Measurements from ENCODE around the gene GALNT4.

Gene GALNT4

DNA sequence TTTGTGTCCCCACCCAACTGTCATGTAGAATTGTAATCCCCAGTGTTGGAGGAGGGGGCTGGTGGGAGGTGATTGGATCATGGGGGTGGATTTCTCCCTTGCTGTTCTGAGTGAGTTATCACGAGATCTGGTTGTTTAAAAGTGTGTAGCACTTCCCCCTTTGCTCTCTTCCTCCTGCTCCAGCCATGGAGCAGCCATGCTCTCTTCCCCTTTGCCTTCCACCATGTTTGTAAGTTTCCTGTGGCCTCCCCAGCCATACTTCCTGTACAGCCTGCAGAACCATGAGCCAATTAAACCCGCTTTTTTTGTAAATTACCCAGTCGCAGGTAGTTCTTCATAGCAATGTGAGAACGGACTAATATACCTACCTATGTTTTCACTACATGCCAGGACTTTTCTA is 3.8 kb upstream of the GALNT4 start:
- DNase-seq: no peak

DNA sequence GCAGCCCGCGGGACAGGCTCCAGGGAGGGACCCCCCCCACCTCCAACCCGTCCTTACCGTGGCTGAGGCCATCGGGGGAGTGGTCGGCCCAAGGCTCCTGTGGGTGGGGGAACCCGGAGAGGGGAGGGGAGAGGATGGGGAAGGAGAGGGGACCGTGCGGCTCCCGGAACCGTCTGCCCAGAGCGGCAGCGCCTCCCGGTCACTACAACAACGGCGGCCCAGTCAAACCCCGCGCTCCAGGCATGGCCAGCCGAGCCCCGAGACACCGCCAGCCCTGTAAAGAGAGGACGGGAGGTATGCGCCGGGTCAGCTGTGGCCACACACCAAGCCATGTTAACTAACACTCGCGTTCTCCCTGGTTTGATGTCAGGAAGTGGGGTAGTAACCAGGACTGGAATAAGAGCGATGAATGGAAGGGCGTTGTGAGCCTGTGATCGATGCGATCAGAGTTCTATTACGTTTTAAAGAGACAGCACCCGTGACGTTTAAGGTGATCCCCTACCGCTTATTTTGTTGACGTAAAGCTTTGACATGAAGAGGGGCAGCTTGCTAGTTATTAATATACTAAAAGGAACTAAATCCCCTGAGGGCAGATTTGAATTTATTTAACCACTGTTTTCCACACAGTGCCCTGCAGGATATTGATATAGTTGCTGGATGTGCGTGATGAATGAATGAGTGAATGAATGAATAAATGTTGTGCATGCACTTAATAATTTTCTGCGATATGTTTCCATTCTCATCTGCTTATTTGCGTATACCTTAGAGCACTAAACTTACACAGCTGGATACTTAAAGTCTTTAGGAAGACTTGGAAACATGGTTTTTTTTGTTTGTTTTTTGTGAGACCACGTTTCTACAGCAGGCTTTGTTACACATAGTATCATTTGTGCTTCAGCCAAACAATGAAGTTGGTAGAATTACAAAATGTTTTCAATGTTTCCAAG is 1.5 kb upstream of the GALNT4 start, which contains the start of gene POC1B:
Gene POC1B, minus strand, starts transcription at position 224 of the 947 bp plus-strand sequence. Its CDS starts 152 bp downstream, at position 72.
- peak; percentile 65 for DNase-seq

DNA sequence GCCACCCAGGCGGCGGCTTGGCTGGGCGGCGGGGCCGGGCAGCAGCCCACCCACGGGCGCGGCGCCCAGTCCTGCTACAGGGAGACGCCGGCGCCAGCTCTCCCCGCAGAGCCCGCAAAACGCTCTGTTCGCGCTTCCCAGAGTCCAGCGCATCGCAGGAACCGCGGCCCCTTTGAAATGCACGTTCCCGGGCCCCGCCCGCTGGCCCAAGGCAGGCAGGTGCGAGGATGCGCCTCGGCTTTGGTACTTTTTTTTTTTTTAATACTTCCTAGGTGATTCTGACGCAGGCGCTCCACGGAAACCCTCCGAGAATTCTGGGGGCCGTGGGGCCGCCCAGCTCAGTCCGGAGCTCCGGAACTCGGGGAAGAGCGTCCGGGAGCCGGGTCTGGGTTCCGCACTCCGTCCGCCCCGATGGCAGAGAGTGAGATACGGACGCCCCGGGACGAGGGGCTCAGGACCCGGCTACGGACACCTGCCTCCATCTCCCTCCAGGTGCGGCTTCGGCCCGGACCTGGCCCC is 768 bp upstream of the GALNT4 start:
- DNase-seq: no peak

DNA sequence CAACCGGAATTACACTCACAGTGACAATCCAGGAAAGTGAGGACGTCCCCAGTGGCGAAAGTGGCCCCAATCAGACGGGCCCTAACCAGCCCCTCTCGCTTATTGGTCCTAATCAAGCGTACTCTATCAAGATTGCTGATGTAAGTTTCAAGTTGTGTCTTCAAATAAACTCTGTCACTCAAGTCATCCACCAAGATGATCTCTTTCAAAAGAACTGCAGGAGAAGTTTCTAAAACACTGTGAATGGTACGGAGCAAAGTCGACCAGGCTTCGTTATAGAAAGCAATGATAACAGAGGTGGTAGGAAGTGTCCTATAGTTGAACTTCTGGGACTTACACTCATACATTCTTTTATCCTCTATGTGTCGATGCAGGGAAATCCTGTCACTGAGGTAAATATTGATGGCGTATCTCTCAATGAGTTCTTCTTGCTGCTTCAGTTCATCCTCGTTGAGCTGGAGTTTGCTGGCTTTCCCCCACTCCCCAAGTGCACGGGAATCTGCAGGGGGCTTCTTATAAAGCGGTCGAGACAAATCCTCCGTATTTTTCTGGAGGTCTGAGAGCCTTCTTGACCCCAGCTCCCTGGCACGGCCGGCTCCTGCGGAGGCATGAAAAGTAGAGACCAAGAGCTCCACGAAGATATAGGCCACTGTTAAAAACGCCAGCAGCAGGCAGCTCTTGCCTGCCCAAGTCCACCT is 604 bp downstream of the GALNT4 start:
- no peak for DNase-seq

DNA sequence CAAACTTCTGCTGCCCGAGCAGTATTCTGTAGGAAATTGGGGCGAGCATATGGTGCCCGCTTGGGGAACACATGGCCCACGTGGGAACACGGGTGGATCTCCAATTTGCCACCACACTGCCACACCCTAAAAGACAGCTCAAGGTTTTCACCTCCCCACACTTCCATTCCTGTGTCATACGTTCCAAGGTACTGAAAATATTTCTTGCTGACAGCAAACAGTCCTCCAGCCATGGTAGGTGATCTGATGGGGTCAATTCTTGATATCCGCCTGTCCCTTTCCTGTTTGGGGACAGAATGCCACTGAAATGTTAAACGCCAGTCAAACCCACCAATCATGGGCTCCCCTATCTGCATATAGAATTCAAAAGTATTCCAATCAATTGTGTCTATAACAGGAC is 1.2 kb downstream of the GALNT4 start:
- no peak for DNase-seq

DNA sequence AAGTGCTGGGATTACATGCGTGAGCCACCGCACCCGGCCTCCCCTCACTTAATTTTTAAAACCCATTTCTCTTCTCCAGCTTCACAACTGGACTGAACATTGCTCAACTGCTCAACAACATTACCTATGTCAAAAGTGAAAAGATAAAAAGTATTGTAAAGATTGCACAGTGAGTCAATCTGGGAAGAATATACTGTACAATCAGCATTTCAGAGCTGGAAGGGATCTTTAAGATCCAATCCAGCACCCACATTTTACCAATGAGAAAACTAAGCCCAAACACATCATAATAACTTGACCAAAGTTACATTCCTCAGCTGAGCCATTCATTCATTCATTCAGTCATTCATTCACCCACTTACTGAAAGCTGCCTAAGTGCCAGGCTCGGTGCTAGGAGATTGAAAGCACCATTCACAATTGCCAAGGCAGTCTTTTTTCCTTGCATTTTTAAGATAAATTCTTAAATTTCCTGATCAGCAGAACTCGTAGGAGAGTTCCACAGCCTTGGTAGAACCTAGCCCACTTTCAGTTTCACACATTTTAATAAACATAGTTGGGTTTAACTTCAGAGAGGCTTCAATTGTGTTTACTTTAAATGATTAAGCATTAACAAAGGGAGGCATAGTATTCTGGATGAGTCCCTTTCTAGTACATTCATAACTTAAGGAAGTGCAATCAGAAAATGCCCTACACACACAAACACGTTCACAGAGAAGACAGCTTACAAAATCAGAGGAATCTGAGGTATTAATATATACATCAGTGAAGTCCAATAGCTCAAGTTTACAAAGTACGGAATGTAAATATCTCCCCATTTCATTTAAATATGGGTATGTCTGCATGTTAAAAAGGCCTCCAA is 3.0 kb downstream of the GALNT4 start:
- no peak for DNase-seq

DNA sequence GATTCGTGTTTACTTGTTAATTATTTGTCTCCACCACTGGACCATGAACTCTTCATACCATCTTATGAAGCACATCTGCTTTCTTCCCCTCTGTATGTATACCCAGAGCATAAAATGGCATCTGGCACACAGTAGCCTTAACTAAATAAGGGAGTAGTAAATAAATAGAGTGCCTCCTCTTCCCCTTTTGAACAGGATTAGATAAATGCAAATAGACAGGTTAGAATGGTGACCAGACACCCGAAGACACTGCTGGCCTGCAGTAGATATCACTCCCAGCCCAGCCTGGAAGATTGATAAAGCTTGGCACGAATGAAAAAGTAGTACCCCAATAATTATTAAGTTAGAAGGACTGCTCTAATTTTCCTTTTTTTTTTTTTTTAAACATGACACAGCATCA is 6.9 kb downstream of the GALNT4 start:
- DNase-seq: no peak

DNA sequence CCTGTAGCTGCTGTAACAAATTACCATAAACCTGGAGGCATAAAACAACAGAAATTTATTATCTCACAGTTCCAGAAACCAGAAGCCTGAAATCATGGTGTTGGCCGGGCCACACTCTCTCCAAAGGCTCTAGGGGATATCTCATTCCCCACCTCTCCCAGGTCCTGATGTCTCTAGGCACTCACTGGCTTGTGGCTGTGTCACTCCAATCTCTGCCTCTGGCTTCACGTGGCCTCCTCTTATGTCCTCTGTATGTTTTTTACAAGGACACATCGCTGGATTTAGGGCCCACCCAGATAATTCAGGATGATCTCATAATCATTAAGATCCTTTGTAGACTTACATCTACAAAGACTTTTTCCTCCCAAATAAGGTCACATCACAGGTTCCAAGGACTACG is 8.0 kb downstream of the GALNT4 start:
- no peak for DNase-seq

DNA sequence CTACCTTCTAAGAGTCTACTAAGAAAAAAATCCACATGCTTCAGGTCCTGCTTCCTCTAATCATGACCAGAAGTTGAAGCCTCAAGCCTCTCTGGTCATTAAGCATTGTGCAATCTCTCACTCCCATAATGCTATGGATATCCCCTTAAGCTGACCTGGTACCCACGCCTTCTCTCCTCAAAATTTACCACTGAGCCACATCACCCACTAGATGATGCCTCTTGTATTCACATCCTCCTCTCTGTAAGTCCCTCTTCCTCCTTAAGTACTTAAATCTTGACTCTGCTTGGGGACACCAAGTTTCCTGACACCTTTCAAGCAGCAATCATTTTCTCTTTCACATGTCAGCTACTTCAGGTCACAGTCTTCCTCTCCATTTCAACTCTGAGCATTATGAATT is 9.8 kb downstream of the GALNT4 start:
- no peak for DNase-seq

DNA sequence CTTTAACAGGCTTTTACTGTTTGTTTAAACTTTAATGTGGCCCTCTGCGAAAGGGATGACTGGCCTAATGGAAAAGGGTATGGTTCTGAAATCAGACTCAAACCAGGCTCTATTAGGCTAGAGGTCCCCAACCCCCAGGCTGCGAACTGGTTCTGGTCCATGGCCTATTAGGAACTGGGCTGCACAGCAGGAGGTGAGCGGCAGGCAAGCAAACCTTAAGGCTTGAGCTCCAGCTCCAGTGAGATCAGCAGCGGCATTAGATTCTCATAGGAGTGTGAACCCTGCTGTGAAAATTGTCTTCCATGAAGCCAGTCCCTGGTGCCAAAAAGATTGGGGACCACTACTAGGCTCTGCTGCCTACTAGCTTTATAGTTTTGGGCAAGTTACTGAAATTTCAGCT is 11.1 kb downstream of the GALNT4 start:
- DNase-seq: no peak

DNA sequence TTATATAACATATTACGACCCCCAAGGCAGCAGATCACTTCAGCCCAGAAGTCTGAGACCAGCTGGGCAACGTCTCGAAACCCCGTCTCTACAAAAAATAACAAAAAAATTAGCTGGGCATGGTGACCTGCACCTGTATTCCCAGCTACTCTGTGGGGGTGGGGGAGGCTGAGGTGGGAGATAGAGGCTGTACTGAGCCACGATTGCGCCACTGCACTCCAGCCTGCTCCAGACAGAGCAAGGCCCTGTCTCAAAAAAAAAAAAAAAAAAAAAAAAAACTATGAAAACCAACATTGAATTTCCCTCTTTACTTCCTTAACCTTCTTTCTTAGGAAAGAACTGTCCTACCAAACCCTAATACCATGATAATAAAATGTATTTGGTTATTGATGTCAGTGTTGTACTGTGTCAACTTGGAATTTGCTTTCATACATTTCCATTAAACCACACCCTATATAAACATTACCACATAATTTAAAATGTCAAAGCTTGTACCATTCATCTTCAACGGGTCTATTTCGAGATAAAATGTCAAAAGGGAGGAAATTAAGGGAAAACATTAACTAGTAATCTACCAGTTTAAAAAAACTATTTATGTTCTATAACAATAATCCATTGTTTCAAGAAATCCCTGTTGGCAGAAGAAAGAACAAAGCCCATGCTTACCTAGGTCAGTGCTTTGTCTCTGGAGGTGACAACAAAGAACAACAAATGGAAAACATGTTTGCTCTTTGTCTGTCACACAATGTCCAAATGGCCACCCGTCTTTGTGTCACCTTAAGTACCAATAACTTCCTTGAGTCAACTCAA is 17.4 kb downstream of the GALNT4 start:
- DNase-seq: no peak

DNA sequence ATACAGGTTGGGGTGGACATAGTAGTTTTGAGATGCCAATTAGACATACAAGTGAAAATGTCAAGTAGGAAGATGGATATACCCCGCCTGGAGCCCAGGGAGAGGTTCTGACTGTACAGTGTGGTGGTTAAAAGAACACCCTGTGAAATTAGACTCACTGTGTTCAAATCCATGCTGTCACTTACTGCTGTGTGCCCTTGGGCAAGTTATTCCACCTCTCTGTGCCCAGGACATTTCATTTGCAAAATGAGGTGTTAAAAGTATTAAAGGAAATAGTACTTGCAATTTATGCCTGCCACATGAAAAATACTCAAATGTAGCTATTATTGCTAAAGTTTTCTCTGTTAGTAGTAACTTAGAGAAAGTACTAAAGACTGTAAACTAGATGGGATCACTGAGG is 18.5 kb downstream of the GALNT4 start:
- no peak for DNase-seq

DNA sequence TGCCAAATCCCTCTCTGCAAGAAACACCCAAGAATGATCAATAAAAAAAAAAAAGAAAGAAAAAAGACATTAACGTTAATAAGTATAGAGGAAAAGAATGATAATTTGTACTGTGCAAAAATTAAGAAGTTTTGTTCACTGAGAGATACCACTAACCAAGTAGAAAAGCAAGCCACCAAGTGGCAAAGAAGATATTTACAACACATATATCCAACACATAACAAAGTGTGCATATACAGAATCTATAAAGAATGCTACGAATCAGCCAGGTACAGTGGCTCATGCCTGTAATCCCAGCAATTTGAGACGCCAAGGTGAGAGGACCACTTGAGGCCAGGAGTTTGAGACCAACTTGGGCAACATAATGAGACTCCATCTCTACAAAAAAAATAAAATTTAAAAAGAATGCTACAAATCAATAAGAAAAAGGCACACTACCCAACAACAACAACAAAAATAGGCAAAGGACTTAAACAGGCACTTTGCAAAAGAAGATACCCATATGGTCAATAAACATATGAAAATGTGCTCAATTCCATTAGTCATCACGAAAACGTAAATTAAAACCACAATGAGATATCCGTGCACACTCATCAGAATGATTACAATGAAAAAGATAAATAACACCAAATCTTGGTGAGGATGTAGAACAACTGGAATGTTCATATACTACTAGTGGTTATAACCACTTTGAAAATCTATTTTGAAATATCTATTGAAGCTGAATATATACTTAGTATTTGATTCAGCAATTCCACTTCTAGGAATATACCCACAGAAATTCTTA is 19.8 kb downstream of the GALNT4 start:
- no peak for DNase-seq

DNA sequence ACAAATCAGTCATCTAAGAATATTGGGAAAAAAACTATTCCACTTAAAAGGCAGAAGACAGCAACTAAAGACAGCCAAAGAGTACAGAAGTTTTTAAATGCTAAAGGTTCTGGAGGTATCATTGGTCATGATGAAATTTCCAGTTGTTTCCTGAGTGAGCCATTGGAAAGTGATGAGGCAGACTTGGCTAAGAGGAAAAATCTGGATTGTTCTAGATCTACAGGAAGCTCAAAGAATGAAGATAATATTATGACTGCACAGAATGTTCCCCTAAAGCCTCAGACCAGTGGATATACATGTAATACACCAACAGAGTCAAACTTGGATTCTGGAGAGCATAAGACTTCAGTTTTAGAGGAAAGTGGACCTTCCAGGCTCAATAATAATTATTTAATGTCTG is 22.8 kb downstream of the GALNT4 start:
- no peak for DNase-seq

DNA sequence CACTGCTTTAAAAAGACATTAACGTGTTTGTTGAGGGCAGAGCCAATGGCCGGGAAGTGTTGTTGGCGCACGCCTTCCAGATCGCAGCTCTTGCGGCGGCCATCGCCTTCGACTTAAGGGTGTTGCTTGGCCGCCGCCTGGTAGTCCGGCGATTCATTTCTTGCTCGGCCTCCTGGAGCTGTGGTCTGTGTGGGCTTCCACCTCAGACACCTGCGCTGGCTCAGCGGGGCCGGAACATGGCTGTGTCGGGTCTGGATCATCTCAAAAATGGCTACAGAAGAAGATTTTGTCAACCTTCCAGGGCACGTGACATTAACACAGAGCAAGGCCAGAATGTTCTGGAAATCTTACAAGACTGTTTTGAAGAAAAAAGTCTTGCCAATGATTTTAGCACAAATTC is 24.7 kb downstream of the GALNT4 start:
- no peak for DNase-seq

DNA sequence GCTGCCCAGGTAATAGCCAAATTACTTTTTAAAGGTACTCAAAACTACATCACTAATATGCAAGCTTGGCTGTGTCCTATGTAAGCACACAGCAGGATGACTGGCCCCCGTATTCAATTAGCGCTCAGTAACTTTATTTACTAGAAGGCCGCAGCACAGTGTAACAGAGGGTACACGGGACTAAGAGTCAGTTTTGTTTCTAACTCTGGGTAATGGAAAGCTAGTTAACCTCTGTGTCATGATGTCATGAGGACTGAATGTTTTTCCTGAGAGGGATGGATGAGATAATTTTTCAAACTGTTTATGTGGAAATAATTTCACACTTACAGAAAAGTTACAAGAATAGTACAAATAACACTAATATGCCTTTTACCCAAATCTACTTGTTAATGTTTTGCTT is 27.1 kb downstream of the GALNT4 start:
- DNase-seq: no peak

DNA sequence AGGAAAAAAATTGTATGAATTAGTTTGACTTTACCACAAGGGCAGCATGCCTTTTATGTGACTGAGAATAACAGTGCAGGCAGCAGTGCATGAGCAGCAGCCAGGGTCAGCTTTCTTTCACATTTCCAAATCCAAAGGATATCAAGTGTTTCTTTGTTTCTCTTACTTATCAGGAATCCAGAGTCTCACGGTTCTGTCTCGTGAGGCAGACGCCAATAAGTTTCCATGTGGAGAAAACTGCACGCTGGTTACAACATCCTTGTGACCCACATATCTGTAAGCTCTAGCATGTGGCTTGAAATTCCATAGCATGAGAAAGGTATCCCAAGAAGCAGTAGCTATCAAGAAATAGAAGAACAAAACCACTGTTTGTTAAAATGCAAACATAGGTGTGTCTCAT is 27.6 kb downstream of the GALNT4 start:
- DNase-seq: no peak

DNA sequence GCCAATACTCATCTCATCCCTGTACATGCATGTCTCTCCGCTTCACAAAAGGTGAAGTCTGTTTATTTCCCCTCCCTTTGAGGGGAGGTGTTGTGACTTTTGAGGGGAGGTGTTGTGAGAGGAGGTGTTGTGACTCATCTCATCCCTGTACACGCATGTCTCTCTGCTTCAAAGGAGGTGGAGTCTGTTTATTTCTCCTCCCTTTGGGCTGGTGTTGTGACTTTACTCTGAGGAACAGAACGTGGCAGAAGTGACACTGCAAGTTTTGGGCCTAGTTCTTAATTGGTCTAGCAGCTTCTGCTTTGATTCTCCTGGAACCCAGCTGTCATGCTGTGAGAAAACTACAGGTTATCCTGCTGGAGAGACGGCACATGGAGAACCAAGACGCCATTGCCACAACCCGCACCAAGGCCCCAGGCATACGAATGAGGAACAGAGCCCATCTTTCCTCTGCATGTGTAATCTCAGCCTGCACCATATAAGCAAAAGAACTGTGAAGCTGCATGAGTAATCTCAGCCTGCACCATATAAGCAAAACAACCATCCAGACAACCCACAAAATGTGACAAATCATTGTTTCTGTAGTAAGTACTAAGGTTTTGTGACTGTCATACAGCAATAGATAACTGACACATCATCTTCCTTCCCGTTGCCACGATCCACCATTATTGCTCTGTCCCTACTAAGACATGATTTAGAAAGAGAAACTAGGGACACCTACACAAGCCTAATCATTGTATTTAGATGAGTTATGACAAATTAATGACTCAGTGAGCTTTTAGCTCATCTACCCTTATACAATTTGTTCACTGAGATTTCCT is 30.0 kb downstream of the GALNT4 start:
- DNase-seq: no peak

DNA sequence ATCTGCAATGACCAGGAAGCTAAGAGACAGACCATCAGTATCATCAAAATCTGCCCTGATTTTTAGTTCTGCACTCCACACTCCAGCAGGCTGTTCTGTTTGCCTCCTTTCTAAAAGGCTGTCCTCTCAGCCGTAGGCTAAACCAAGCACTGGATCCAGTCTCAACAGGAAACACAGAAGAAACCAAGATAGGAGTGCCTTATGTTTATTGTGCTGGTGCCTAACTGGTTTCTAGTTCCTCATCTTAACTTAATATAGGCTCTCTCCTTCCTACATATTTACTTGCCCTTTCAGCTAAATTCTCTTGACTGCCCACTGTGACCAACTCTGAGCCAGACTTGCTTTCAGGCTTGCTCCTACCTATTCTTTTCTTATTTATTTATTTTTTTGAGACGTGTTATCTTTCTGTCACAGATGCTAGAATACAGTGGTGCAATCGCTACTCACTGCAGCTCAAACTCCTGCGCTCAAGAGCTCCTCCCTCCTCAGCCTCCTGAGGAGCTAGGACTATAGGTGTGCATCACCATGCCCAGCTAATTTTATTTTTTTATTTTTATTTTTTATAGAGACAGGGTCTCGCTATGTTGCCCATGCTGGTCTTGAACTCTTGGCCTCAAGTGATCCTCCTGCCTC is 30.8 kb downstream of the GALNT4 start:
- no peak for DNase-seq

DNA sequence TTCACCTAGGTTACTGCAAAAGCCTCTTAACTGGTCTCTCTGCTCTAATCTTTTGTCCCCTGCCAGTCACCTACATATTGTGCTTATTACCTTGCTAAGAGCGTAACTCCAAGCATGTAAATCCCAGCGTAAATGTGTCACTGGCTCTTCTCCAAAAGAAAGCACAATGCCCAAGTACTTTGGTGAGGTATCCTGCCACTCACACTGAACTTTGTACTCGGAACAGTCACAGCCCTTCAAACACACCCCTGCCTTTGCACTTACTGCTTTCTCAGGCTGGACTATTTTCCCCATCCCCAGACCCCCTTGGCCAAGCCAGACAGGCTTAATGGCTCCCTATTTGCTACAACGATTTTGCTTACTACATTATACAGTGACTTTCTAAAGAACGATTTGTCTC is 31.7 kb downstream of the GALNT4 start:
- DNase-seq: no peak

All from 8988T (cell line).